HEK293 (cell line): Measurements from ENCODE around the gene DAGLB.

Source experiments
- TCF7L2 ChIP-seq: IDR thresholded peaks from 2 replicates; pipeline ENCODE4 v1.6.1; 2011; ENCODE audit warnings: low read depth, mild to moderate bottlenecking, inconsistent platforms, low read length, moderate library complexity, borderline replicate concordance
- TRIM28 ChIP-seq: IDR thresholded peaks from 2 replicates; pipeline ENCODE4 v1.6.1; 2011; ENCODE audit warnings: low read length, control low read depth, borderline replicate concordance
- ZNF10 ChIP-seq: fragments of 450-650 bp; formaldehyde crosslinking; IDR thresholded peaks from 2 replicates; pipeline ENCODE4 v1.5.1; 2017; ENCODE audit warnings: missing biosample characterization, missing genetic modification characterization
- ZNF2 ChIP-seq: fragments of 450-650 bp; formaldehyde crosslinking; IDR thresholded peaks from 2 replicates; pipeline ENCODE4 v1.5.1; 2016; ENCODE audit warnings: missing biosample characterization, missing genetic modification characterization
- ZNF248 ChIP-seq: fragments of 450-650 bp; formaldehyde crosslinking; IDR thresholded peaks from 2 replicates; pipeline ENCODE4 v1.5.1; 2017; ENCODE audit warnings: missing biosample characterization, missing genetic modification characterization
- ZNF423 ChIP-seq: fragments of 450-650 bp; formaldehyde crosslinking; IDR thresholded peaks from 2 replicates; pipeline ENCODE4 v1.5.1; 2016; ENCODE audit warnings: missing biosample characterization, missing genetic modification characterization
- ZNF501 ChIP-seq: fragments of 450-650 bp; formaldehyde crosslinking; IDR thresholded peaks from 2 replicates; pipeline ENCODE4 v1.5.1; 2016; ENCODE audit warnings: missing biosample characterization, missing genetic modification characterization
- ZNF621 ChIP-seq: fragments of 450-650 bp; formaldehyde crosslinking; IDR thresholded peaks from 2 replicates; pipeline ENCODE4 v1.5.1; 2017; ENCODE audit warnings: missing biosample characterization, missing genetic modification characterization
- ZNF747 ChIP-seq: fragments of 450-650 bp; formaldehyde crosslinking; IDR thresholded peaks from 2 replicates; pipeline ENCODE4 v1.5.1; 2016; ENCODE audit warnings: missing biosample characterization, missing genetic modification characterization
- TF ChIP-seq, protein P1 (sequence below): fragments of 450-650 bp; formaldehyde crosslinking; IDR thresholded peaks from 2 replicates; pipeline ENCODE4 v1.5.1; 2016; ENCODE audit warnings: missing biosample characterization, missing genetic modification characterization
- TF ChIP-seq, protein P2 (sequence below): fragments of 450-650 bp; formaldehyde crosslinking; IDR thresholded peaks from 2 replicates; pipeline ENCODE4 v1.5.1; 2016; ENCODE audit warnings: missing biosample characterization, missing genetic modification characterization
- TF ChIP-seq, protein P3 (sequence below): fragments of 450-650 bp; formaldehyde crosslinking; IDR thresholded peaks from 2 replicates; pipeline ENCODE4 v1.5.1; 2017; ENCODE audit warnings: missing biosample characterization, missing genetic modification characterization
- TF ChIP-seq, protein P4 (sequence below): fragments of 450-650 bp; formaldehyde crosslinking; IDR thresholded peaks from 2 replicates; pipeline ENCODE4 v1.5.1; 2016; ENCODE audit warnings: missing biosample characterization, missing genetic modification characterization
- TF ChIP-seq, protein P5 (sequence below): fragments of 450-650 bp; formaldehyde crosslinking; IDR thresholded peaks from 2 replicates; pipeline ENCODE4 v1.5.1; 2016; ENCODE audit warnings: missing biosample characterization, missing genetic modification characterization

DNA sequence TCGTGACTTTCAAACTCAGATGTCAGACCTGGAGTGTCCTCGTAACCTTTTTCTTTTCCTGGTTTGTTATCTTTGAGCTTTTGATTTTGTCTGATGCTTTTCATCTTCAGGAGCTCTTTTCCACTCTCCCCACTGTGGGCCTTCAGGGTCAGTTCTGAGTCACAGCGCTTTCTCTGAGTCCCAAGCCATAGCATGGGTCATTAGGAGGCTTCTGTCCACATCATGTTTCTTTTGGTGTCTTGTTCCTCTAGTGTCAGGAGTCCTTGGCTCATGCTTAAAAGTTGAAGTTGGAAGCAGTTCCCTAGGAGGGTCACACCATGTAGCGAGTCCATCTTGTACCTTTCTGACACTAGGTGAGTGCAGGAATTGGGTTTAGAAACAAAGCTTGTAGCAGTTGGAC lies 40.3 kb downstream of the DAGLB start:
- TF ChIP-seq ZNF501, result no peak
- no peak for TF ChIP-seq TCF7L2
- TF ChIP-seq, protein P1, sequence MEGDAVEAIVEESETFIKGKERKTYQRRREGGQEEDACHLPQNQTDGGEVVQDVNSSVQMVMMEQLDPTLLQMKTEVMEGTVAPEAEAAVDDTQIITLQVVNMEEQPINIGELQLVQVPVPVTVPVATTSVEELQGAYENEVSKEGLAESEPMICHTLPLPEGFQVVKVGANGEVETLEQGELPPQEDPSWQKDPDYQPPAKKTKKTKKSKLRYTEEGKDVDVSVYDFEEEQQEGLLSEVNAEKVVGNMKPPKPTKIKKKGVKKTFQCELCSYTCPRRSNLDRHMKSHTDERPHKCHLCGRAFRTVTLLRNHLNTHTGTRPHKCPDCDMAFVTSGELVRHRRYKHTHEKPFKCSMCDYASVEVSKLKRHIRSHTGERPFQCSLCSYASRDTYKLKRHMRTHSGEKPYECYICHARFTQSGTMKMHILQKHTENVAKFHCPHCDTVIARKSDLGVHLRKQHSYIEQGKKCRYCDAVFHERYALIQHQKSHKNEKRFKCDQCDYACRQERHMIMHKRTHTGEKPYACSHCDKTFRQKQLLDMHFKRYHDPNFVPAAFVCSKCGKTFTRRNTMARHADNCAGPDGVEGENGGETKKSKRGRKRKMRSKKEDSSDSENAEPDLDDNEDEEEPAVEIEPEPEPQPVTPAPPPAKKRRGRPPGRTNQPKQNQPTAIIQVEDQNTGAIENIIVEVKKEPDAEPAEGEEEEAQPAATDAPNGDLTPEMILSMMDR (tag by site-specific recombination), result no peak
- no peak for TF ChIP-seq ZNF621
- no peak for TF ChIP-seq ZNF423 (tag by site-specific recombination)
- TF ChIP-seq, protein P2, sequence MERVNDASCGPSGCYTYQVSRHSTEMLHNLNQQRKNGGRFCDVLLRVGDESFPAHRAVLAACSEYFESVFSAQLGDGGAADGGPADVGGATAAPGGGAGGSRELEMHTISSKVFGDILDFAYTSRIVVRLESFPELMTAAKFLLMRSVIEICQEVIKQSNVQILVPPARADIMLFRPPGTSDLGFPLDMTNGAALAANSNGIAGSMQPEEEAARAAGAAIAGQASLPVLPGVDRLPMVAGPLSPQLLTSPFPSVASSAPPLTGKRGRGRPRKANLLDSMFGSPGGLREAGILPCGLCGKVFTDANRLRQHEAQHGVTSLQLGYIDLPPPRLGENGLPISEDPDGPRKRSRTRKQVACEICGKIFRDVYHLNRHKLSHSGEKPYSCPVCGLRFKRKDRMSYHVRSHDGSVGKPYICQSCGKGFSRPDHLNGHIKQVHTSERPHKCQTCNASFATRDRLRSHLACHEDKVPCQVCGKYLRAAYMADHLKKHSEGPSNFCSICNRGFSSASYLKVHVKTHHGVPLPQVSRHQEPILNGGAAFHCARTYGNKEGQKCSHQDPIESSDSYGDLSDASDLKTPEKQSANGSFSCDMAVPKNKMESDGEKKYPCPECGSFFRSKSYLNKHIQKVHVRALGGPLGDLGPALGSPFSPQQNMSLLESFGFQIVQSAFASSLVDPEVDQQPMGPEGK, result no peak
- TF ChIP-seq, protein P3, sequence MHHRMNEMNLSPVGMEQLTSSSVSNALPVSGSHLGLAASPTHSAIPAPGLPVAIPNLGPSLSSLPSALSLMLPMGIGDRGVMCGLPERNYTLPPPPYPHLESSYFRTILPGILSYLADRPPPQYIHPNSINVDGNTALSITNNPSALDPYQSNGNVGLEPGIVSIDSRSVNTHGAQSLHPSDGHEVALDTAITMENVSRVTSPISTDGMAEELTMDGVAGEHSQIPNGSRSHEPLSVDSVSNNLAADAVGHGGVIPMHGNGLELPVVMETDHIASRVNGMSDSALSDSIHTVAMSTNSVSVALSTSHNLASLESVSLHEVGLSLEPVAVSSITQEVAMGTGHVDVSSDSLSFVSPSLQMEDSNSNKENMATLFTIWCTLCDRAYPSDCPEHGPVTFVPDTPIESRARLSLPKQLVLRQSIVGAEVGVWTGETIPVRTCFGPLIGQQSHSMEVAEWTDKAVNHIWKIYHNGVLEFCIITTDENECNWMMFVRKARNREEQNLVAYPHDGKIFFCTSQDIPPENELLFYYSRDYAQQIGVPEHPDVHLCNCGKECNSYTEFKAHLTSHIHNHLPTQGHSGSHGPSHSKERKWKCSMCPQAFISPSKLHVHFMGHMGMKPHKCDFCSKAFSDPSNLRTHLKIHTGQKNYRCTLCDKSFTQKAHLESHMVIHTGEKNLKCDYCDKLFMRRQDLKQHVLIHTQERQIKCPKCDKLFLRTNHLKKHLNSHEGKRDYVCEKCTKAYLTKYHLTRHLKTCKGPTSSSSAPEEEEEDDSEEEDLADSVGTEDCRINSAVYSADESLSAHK, result no peak
- no peak for TF ChIP-seq TRIM28
- TF ChIP-seq ZNF747 (tag by site-specific recombination), result no peak
- no peak for TF ChIP-seq ZNF248
- TF ChIP-seq ZNF2 (tag by site-specific recombination), result no peak
- TF ChIP-seq, protein P4, sequence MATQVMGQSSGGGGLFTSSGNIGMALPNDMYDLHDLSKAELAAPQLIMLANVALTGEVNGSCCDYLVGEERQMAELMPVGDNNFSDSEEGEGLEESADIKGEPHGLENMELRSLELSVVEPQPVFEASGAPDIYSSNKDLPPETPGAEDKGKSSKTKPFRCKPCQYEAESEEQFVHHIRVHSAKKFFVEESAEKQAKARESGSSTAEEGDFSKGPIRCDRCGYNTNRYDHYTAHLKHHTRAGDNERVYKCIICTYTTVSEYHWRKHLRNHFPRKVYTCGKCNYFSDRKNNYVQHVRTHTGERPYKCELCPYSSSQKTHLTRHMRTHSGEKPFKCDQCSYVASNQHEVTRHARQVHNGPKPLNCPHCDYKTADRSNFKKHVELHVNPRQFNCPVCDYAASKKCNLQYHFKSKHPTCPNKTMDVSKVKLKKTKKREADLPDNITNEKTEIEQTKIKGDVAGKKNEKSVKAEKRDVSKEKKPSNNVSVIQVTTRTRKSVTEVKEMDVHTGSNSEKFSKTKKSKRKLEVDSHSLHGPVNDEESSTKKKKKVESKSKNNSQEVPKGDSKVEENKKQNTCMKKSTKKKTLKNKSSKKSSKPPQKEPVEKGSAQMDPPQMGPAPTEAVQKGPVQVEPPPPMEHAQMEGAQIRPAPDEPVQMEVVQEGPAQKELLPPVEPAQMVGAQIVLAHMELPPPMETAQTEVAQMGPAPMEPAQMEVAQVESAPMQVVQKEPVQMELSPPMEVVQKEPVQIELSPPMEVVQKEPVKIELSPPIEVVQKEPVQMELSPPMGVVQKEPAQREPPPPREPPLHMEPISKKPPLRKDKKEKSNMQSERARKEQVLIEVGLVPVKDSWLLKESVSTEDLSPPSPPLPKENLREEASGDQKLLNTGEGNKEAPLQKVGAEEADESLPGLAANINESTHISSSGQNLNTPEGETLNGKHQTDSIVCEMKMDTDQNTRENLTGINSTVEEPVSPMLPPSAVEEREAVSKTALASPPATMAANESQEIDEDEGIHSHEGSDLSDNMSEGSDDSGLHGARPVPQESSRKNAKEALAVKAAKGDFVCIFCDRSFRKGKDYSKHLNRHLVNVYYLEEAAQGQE (tag by site-specific recombination), result no peak
- no peak for TF ChIP-seq ZNF10
- TF ChIP-seq, protein P5, sequence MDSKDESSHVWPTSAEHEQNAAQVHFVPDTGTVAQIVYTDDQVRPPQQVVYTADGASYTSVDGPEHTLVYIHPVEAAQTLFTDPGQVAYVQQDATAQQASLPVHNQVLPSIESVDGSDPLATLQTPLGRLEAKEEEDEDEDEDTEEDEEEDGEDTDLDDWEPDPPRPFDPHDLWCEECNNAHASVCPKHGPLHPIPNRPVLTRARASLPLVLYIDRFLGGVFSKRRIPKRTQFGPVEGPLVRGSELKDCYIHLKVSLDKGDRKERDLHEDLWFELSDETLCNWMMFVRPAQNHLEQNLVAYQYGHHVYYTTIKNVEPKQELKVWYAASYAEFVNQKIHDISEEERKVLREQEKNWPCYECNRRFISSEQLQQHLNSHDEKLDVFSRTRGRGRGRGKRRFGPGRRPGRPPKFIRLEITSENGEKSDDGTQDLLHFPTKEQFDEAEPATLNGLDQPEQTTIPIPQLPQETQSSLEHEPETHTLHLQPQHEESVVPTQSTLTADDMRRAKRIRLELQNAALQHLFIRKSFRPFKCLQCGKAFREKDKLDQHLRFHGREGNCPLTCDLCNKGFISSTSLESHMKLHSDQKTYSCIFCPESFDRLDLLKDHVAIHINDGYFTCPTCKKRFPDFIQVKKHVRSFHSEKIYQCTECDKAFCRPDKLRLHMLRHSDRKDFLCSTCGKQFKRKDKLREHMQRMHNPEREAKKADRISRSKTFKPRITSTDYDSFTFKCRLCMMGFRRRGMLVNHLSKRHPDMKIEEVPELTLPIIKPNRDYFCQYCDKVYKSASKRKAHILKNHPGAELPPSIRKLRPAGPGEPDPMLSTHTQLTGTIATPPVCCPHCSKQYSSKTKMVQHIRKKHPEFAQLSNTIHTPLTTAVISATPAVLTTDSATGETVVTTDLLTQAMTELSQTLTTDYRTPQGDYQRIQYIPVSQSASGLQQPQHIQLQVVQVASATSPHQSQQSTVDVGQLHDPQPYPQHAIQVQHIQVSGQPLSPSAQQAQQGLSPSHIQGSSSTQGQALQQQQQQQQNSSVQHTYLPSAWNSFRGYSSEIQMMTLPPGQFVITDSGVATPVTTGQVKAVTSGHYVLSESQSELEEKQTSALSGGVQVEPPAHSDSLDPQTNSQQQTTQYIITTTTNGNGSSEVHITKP, result no peak
